Right ventricle myocardium inferior (tissue), 1 donor: Measurements from ENCODE around the gene C16orf95. TPM values are rescaled to one million over a fixed set of nuclear protein-coding genes. Genes with fewer than 3 reads are reported as not detected.
"Not testable (repeated sequence)": the region's sequence is repeated elsewhere in the genome, so short reads cannot be mapped to it uniquely, and the experiment has no call there.

Source experiments
- ATAC-seq: fragments of 200-7000 bp; cut with Tn5 transposase; one replicate; pipeline ENCODE4 v1.9.1; 2020; ENCODE audit warnings: mild to moderate bottlenecking, moderate library complexity
- DNase-seq: peaks from one replicate; pipeline ENCODE4 v3.0.0; 2021; ENCODE audit errors: missing footprints
- intact Hi-C: fragments of 100-400 bp; cut with DNase I; formaldehyde crosslinking; loops from one replicate; pipeline ENCODE4 v1.11.0; 2022
- total RNA-seq: library from RNA; stranded (reverse); fragmentation: NEBNext Ultra II Directional; extraction: Animal tissue kit (Norgen Biotek cat#: 25700); gene quantifications from one replicate; pipeline ENCODE4 v1.2.1, GENCODE V29; 2021
- donor health status: DM: no; HTN: yes; CAD: no; lungs with severe emphysema.

C16orf95 gene
- total RNA-seq, 1 donor from 2014 or later, result 4.2 TPM

DNA sequence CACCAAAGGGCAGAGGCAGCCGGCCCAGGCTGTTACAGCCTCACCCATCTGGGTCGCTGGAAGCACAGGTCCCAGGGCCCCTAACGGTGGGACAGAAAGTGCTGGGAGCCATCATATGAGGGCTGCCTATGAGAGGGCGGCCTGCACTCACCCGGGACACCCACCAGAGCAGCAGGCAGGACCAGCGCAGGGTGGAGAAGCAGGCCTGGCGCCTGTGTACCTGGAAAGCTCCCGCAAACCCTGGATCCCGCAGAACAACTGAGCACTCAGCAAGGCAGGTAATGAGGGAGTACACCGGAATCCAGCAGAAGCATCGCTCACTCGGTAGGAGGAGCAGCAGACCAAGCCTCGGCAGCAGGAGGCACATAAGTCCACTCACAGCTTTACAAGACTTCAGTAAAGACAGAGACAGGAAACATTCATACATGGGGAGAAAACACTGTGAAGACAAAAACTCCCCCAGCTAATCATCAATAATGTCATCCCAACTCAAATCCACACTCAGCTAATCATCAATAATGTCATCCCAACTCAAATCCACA, 31.5 kb upstream of the C16orf95 start:
- intact Hi-C loops, result no loop called here
- ATAC-seq (no peak), DNase-seq (peak; percentile 34)

DNA sequence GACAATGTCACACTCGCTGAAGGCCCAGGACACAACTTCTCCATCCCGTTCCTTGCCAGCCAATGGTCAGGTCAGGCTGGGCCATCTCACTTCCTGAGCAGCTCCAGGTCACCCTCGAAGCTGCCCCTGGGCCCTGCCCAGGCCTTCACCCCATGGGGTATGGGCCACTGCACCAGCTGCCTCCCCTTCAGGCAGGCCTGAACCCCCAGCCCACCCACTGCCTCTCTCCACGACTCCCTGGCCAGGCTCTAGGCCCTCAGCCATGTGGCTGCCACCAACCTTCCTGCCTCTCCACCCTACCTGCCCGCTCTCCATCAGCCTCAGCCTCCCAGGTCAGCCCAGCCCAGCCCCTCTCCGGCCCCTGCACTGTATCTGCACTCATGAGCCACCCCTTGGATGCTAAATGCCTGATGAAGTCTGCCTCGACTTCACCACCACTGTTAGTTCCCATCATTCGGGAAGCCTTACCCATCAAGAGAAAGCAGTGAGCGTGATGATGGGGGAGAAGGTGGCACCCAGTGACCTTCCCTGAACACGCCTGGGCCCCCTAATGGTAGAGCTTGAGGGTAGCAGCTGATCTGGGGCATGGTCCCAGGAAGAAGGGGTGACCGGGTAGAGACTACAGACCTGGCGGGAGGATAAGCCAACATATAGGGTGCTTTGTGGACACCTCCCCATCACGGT, 30.9 kb upstream of the C16orf95 start:
- intact Hi-C loops, result no loop called here
- ATAC-seq (no peak), DNase-seq (peak; percentile 43)

DNA sequence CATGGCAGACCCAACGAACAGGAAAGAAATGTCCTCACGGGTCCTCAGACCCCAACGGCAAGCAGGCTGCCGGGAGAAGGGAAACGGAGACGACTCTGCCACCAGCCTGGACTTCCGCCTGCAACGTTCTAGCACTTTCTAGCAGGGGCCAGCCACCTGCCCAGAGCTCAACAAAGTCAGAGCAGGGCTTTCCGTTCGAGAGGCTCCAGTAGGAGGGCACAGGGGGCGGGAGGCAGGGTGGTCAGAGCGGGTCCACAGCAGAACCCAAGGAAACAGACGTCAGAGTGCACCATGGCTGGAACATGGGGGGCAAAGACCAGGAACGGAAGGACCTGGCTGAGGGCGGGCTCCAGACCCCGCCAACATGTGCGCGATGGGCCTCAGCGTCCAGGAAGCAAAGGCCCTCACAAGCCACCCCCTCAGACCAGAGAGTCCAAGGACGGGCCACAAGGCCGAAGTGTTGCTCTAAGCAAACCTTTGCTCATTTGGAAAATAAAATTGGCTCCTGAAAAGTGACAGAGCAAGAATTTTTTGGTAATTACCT, 29.4 kb upstream of the C16orf95 start:
- intact Hi-C loops, result no loop called here
- no peak for ATAC-seq
- DNase-seq, result peak; percentile 13

DNA sequence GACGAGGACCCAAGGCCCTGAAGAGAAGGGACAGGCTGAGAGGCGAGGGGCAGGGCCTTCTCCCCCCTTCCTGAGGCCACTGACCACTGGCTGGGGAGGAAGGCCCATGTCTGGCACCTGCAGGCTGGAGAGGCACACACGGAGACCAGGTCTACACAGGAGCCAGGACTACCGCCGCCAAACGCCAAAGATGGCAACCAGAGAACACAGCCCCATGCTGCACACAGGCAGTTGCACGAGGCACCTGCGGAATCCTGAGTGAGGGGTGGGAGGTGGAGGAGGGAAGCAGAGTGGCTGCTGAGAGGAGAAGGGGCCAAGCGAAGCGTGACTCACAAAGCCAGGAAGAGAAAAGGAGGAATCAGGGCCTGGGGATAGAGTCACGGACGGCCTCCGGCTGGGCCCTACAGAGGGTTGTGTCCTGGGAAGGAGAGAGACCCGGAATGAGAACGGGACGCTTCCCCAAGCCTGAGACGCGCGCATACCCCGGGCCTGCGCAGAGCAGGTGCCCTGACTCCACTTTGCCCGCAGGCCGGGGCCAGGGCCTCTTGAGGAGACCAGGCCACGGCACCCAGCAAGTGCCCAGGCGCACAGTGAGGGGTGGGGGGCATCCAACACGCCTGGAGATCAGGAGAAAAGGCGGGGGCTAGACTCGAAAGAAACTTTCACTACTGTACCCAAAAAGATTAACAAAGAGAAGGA, 28.7 kb upstream of the C16orf95 start:
- intact Hi-C loops, result no loop called here
- peak; percentile 46 for DNase-seq
- no peak for ATAC-seq

DNA sequence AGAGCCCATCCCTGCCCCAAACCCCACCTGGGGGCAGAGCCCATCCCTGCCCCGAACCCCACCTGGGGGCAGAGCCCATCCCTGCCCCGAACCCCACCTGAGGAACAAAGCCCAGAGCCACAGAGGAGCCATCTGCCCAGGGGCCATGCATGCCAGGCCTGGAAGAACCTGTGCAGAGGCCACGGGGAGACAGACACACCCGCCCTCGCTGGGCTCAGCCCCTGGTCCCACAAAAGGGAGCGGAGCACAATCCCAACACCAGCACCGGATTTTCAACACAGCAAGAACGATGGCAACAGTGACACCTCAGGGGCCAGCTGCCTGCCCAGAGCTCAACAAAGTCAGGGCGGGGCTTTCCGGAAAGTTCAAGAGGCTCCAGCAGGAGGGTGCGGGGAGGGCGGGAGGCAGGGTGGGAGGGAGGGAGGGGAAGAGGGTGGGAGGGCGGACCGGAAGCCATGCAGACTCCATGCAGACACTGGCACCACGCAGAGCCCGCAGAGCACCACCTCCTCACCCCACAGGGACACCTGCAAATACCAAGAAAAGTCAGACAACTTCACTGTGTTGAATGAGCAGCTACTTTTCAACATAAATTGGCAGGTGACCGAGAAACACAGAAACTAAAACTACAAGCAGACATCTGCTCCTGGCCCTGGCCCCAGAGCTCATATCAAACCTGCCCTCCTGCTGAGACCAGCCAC, 27.9 kb upstream of the C16orf95 start:
- ATAC-seq, result no peak

DNA sequence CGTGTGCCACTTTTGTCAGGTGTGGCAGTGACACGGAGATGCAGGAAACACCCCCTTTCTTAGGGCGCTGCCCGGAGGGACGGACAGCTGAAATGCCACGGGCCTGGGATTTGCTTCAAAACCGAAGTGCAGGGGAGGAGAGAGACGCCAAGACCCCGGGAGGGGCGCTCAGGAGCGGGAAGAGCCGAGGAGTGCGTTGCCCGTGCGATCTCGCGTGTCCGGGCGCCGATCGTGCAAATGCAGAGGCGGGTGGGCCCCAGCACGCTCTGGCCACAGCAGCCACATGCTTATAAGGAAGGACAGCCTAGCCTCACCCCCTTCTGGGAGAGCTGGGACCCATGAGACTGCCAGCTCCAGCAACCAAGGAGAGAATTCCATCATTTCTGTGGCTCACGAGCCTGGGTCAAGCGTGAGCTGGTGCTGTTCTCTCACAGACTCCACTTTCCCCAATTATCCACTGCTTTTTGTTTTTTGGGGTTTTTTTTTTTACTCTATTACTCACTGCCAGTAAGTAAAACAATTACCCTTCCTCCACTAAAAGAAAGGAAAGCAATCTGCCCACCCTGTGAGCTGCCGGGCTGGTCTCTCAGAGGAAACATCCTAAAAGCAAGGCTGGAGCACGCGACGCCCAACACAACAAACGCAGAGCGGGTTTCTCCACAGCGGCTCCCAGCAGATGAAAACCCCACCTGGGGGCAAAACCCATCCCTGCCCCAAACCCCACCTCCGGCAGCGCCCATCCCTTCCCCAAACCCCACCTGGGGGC, 27.2 kb upstream of the C16orf95 start:
- intact Hi-C loops, result no loop called here

More for the DNA sequence above, 27.9 kb upstream of the C16orf95 start:
- intact Hi-C loops, result no loop called here
- peak; percentile 39 for DNase-seq

DNA sequence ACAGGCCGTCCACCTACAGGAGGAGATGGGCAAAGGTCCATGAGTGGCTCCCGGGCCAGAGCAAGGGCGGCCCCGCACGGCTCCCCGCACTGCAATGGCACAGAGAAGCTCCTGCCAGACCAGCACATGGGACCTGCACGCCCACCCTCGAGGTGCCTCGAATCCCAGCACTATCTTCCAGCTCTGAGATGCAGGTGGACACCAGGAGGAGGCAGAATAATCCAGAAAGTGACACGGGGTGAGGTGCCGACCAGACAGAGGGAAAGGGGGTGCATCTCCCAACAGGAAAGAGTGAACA, 26.5 kb upstream of the C16orf95 start:
- intact Hi-C loops, result no loop called here
- DNase-seq (peak; percentile 34), ATAC-seq (no peak)

More for the DNA sequence above, 27.2 kb upstream of the C16orf95 start:
- peak; percentile 53 for DNase-seq
- ATAC-seq, result no peak

DNA sequence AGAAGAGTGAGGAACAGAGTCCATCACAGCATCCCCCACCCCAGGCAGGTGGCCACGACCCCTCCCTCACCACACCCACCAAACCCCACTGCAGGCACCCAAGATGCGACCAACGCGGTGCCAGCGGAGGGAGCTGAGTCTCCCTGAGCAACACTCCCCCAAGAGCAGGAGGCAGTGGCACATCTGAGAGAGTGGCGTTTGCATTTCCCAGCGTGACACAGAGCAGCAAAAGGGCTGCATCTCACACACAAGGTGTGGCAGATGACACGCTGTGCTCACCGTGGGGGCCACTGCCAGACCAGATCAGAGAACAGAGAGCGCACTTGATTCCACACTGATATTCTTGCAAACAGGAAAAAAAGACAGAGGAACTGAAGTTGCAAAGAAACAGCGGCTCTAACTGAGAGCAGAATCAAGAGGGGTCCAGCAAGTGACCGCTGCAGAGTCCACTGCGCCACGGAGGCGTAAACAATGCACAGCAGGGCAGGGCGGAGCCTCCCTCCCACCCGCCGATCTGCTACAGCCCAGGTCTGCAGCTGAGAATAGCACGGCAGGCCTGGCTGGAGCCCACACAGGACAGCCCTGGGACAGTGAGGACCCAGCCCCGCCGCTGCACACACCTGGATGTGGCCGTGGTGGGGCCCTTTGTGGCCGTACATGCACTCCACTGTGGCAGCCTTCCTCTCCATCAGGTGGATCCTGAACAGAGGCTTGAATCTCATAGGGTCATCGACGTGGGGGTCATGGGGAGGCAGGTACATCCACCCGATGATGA, 26.0 kb upstream of the C16orf95 start:
- DNase-seq, result peak; percentile 30
- intact Hi-C loops, result no loop called here
- ATAC-seq, result no peak

DNA sequence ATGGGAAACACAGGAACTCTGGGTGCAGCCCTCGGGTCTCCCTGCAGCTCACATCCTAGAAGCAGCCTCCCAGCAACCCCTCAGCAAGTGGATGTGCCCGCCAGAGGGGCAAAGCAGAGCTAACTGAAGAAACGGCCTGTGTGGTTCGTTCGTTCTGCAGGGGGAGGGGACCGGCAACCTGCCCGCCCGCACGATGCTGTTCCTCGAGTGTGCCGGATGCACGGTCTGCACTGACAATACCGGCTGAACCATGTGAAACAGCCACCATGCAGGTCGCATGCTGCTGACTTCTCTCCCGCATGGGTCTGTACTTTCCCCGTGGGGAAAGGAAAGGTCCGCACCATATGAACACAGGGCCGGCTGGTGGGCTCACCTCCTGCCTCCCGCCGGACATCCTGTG, 25.3 kb upstream of the C16orf95 start:
- DNase-seq, result no peak
- intact Hi-C loops, result no loop called here
- no peak for ATAC-seq

DNA sequence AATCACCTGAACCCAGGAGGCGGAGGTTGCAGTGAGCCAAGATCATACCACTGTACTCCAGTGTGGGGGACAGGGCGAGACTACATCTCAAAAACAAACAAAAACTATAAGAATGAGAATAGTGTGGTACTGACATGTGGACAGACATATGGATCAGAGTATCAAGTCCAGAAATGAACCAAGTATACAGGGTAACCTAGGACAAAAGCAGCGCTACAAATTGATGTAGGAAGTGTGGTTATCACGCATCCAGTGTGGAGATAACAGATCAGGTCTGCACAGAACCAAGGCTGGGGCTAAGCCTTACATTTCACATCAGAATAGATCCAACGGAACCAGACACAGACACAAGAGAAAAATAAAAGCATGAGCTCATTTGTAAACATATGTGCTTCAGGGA, 23.0 kb upstream of the C16orf95 start:
- no peak for ATAC-seq
- DNase-seq, result no peak
- intact Hi-C loops, result no loop called here

DNA sequence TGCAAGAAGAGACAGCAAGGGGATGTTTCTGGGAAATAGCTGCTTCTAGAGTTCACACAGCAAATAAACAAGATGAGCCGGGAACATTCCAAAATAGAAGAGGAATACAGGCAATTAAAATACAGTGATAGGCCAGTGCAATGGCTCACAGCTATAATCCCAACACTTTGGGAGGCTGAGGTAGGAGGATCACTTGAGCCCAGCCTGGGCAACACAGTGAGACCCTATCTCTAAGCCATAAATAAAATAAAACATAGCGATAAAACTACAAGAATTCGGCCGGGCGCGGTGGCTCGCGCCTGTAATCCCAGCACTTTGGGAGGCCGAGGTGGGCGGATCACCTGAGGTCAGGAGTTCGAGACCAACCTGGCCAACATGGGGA, 22.5 kb upstream of the C16orf95 start:
- intact Hi-C loops, ATAC-seq, DNase-seq: not testable (repeated sequence)

DNA sequence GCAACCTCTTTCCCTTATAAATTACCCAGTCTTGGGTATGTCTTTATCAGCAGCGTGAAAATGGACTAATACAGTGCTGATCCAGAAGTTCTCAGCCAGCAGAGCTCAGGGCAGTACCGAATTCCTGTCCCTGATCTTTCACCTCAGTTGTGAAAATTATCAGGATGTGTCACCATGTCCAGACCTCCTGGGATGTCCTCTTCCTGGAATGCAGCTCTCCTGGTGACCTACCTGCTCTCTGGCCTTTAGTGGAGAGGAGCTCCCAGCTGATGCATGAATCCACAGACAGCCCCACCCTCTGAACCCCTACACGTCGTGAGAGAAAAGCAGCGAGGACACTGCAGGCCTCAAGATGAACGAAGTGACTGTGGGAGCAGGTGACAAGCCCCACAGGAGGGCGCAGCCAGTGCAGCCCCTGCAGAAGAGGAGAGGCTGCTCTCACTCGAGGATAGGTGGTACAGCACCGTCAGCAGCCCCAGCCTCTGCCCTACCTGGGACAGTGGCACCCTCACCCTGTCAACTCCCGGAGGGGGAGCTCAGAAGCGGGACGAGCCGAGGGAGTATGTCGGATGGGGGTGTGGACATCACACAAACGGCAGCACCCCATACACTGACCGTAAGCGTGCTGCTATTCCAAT, 22.0 kb upstream of the C16orf95 start:
- intact Hi-C loops, result no loop called here
- ATAC-seq, result no peak
- DNase-seq, result peak; percentile 53

DNA sequence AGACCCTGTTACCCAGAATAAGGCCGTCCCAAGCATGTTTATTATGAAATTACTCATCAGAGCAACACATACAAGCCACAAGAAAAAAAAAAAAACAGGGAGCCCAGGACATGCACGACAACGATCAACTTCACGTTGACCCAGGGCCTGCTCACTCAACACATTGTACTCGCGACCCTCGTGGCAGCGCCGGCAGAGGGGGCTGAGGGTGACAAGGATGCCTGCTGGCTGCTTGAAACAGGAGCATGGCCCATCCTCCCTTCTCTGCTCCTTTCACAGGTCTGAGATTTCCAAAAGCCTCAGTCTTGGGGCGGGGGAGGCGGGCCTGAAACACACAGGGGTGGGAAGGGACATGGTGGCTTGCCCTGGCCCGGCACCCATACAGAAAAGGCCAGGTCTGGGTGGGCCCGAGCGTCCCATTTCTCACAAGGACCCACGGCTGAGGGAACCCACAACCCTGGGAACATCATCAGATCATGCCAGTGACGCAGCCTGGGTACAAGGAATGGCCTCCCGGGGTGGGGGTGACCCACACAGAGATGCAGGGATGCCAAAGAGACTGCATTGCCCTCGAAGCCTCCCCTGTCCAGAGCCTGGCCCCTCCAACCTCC, 21.1 kb upstream of the C16orf95 start:
- DNase-seq, result peak; percentile 32
- ATAC-seq, result no peak
- intact Hi-C loops, result no loop called here

DNA sequence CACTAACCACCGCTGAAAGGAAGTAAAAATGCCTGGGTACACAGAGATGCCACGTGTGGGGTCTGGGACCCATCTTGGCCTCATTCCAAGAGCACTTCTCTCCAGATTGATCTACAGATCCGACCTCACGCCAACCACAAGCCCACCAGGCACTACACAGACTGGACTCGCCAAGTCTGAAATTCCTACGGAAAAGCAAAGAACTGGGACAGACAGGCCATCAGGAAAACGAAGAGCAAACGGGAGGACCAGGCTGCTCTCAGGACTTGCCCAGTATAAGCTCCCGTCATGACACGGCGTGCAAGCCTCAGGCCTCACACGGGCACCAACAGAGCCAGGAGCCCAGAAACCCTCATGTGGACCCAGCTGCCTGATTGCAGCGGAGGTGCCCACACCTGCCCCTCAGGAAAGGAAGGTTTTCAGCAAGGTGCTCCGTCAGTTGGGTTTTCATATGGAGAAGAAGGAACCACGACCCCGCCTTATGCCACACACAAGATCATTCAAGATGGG, 20.1 kb upstream of the C16orf95 start:
- no peak for ATAC-seq
- peak; percentile 27 for DNase-seq
- intact Hi-C loops, result no loop called here

DNA sequence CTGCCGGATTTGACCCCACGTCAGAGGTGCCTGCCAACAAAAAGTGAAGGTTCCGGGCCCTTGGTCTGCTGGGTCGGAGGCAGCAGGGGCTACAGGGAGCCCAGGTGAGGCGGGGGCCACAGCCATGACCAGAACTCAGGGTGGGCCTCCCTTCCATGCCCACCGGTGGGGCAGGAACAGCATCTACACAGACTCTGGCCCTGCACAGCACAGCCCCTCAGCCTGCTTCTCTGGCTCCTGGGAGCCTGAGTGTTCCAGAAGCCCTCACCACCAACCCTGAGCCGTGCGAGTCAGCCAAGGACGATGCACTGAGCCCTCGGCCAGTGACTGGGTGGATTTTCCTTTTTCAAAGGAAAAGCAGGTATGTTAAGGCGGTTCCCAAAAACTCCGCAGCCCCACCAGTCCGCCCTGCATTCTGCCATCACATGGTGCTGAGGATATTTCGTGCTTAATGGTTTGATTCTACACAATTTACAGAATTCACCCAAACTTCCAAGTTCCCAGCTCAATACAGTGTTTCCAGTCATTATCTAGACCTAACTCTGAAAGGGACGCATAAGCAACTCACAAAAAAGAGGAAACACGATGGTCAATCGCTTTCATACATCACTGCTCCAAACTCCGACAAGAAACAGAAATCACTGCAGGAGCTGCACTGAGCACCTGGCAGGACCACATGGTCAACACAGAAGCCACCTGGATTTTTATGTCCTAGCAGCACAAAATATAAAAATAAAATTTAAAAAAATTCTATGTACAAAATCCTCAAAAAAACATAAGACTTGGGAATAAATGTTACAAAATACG, 19.4 kb upstream of the C16orf95 start:
- intact Hi-C loops, result no loop called here
- DNase-seq, result no peak
- no peak for ATAC-seq
